Activated naive CD4-positive, alpha-beta T cell treated with anti-CD3 and anti-CD28 coated beads, Interleukin-2, amount 50 U/mL, for 72 hours (primary cell): Measurements from ENCODE around the gene NCOA7. TPM values are rescaled to one million over a fixed set of nuclear protein-coding genes. Genes with fewer than 3 reads are reported as not detected.

ENCODE experiments used
- ATAC-seq, 2 donors: fragments of 150-1000 bp; cut with Tn5 transposase; 2 replicates each; pipeline ENCODE4 v1.10.0; 2021; ENCODE audit warnings: mild to moderate bottlenecking in 2 of 2, moderate library complexity in 2 of 2
- DNase-seq, 2 donors: peaks; one replicate each; pipeline ENCODE4 v3.0.0; 2021 to 2022; ENCODE audit warnings: low spot score in 2 of 2
- H3K27ac Mint-ChIP-seq, 2 donors: one replicate each; pipeline ENCODE4 v1.8.0; 2022; ENCODE audit warnings: mild to moderate bottlenecking in 2 of 2, mixed read lengths in 2 of 2
- H3K36me3 Mint-ChIP-seq, 2 donors: one replicate each; pipeline ENCODE4 v1.8.0; 2022; ENCODE audit warnings: mixed read lengths in 2 of 2
- H3K9me3 Mint-ChIP-seq, 2 donors: one replicate each; pipeline ENCODE4 v1.8.0; 2022; ENCODE audit warnings: mixed read lengths in 2 of 2
- total RNA-seq, 2 donors: library from RNA; stranded (reverse); gene quantifications; one replicate each; pipeline ENCODE4 v1.2.3, GENCODE V29; 2022

NCOA7 gene
- total RNA-seq, 2 donors from 2014 or later: 50.8 to 58.8 TPM

DNA sequence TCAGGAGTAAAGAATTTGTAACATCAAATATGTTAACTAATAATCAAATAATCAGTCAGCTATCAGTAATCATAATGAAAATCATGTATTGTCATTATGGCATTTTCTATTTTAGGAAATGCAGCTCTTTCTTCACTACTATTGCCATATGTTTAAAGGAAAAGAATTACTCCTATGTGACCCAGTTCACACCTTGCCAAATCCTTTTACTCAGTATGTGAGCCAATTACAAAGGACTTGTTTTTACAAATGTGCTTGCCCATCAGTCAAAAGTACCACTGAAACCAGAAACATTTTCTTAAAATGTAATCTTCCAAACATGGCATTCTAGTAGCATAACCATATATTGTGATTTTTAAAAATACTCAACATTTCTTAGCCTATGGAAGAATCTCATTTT is 63.6 kb downstream of the NCOA7 start:
- DNase-seq (no peak), ATAC-seq (no peak)
- H3K27ac Mint-ChIP-seq: no peak overlapping the region
- peaks cover 7 to 19% of the 10 kb centered on the region in 2 donors for H3K36me3 Mint-ChIP-seq
- peaks cover 0 to 14% of the 10 kb centered on the region in 2 donors for H3K9me3 Mint-ChIP-seq

DNA sequence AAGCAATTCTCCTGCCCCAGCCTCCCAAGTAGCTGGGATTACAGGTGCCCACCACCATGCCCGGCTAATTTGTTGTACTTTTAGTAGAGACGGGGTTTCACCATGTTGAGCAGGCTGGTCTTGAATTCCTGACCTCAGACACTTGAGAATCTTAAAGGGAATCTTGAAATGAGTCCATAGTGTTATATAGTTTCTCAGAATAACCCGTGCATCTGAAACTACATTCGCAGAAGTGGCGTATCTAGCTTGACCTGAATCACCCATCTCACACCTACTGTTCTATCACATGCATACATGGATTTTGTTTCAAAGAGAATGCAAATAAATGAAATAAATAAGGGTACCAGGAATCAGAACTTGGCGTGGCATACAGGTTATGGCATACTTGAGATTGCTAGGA is 65.0 kb downstream of the NCOA7 start:
- H3K27ac Mint-ChIP-seq: no peak overlapping the region
- ATAC-seq: no peak
- DNase-seq: no peak

DNA sequence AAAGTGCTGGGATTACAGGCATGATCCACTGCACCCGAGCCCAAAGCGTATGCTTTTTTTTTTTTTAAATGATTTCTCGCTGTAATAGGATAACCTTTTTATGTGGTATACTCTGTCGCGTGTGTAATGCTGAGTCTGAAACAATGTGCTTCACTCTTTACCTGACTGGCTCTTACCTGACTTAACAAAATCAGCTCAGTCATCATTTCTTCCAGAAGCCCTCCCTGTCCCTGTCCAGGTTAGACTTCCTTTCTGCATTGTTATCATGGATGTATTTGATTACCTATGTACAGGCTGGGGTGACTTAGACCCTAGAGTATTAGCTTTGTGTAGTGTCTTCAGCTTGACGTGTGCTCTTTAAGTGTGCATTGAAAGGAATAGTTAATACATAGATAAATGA is 67.1 kb downstream of the NCOA7 start:
- DNase-seq (no peak), ATAC-seq (no peak)
- no peak overlapping the region for H3K27ac Mint-ChIP-seq
- peaks cover 0 to 6% of the 10 kb centered on the region in 2 donors for H3K36me3 Mint-ChIP-seq
- H3K9me3 Mint-ChIP-seq: peaks cover 0 to 4% of the 10 kb centered on the region in 2 donors

More for the DNA sequence above, 65.0 kb downstream of the NCOA7 start:
- H3K36me3 Mint-ChIP-seq: peaks cover 7 to 19% of the 10 kb centered on the region in 2 donors
- H3K9me3 Mint-ChIP-seq: peaks cover 0 to 14% of the 10 kb centered on the region in 2 donors

DNA sequence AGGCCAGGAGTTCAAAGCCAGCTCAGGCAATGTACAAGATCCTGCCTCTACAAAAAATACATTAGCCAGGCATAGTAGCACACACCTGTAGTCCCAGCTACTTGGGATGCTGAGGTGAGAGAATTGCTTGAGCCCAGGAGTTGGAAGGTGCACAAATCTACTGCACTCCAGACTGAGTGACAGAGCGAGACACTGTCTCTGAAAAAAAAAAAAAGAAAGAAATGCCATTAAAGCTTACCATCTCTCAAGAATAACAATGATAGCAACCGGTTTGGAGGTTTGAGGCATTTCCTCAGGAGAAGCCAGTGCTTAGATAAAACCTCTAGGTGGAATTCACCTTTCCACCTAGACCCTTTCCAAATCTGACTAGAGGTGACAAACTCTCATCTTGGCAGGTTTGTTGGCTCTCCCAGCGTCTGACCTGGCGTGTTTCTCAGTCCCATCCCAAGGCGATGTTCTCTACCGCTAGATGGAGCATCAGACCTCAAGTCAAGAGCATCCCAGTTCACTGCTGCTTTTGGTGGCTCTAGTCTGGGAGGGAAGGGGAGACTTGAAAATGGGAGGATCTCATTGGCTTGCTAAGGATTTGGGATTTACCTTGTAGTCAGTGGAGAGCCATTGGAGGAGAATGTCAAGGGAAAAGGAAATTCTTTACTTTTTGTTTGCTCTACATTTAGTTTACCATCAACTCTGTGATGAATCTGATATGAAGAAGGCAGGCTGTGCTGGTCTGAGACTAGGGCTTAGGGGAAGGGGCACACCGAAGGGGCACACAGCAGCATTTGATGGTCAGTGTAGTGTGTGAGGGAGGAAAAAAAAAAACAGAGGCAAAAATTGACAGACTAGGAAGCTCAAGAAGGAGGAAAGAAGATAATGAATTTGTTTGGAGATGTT is 67.9 kb downstream of the NCOA7 start:
- H3K36me3 Mint-ChIP-seq: no peaks in the 10 kb centered on the region
- ATAC-seq (peak; percentile 75 to 79), DNase-seq (peak in 1 of 2 donors; percentile 16)
- peak overlapping the region in 1 of 2 donors; percentile 13 for H3K27ac Mint-ChIP-seq
- H3K9me3 Mint-ChIP-seq: no peaks in the 10 kb centered on the region

DNA sequence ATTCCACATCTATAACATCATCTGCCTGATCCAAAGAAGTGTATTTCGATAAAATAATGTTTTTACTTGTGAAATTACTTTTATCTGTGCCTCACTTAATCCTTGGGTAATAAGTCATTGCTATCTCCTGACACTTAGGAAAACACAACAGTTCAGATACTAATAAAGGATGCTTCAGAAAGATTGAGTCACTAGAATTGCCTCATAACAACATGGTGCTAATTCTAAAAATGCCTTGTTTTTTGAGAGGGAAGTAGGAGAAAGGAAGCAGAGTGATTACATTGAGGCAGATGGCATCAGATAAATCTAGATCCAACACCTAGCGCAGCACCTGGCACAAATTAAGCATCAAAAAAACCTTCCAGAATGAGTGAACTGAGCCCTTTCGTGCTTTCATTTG is 69.0 kb downstream of the NCOA7 start:
- no peaks in the 10 kb centered on the region for H3K9me3 Mint-ChIP-seq
- ATAC-seq (no peak), DNase-seq (no peak)
- no peaks in the 10 kb centered on the region for H3K36me3 Mint-ChIP-seq
- no peak overlapping the region for H3K27ac Mint-ChIP-seq

DNA sequence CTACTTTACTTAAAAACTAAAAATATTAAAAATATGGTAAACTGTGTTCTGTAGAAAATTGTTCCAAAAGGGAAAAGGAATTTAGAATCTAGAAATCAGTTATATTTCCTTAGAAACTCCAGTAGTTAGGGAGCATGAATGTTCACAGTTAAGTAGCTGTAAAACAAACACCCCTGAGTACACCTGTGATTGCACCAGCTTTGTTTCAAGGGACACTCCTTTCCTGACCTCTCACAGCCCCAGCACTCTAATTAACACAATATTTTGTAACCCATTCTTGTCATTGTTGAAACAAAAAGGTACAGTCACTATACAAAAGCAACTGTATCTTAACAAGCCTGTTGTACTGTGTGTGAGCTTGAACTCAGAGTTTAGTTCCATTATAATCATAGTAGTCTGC is 72.3 kb downstream of the NCOA7 start:
- DNase-seq (no peak), ATAC-seq (no peak)
- Mint-ChIP-seq H3K36me3 (no peaks in the 10 kb centered on the region), H3K27ac (no peak overlapping the region), H3K9me3 (no peaks in the 10 kb centered on the region)

DNA sequence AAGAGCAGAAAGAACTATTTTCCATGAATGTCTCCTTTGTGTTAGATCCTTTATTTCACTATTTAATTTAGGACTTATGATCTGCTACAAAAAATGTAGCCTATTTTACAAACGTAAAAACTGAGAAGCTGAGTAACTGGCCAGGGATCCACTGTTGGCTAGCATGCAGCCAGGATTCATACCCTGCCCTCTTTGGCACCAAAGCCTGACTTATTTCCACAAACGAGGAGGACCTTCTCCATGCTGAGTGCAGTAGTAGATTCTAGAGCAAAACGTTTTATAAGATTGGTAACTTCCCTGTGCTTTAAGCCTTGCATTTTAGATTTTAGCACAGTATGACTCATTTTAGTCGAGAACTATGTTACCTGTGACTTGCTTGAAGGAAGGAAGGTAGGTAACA is 74.3 kb downstream of the NCOA7 start:
- no peak for DNase-seq
- no peaks in the 10 kb centered on the region for H3K9me3 Mint-ChIP-seq
- H3K36me3 Mint-ChIP-seq: no peaks in the 10 kb centered on the region
- no peak for ATAC-seq
- no peak overlapping the region for H3K27ac Mint-ChIP-seq

DNA sequence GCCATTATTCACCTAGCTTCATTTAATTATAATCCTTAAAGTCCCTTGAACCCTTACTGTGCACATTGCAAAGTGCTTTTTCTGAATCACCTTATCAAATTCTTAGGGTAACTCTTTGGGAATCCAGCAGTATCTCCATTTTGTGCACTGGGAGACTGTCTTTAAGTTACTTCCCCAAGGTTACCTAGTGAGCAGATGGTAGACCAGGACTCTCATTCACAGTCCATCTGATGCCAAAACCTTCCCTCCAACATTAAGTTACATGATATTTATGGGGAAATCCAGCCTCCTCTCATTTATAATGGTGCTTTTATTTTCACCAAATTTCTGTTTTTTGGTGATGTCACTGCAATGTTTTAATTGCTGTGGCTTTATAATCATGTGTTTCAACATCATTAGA is 75.7 kb downstream of the NCOA7 start:
- DNase-seq (no peak), ATAC-seq (no peak)
- Mint-ChIP-seq H3K27ac (no peak overlapping the region), H3K9me3 (no peaks in the 10 kb centered on the region), H3K36me3 (no peaks in the 10 kb centered on the region)

DNA sequence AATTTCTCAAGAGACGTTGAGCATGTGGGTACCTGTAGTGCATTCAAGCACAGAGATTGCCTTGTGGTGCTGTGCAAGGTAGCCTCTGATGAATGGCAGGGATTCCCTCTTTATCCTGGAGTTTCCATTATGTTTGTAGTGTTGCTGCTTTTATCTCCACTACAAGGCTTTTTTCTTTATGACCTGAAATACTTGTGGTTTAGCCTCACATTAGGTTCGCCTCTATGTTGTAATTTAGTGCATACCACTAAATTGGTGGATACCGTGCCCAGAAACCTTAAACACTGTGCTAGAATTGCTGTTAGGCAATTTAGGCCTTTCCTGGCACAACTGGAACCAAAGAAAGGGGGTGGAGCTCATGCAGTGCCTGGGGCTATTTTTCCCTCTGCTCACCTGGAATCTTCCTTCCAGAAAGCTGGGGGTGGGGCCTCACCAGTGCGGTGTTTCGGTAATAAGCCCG is 76.8 kb downstream of the NCOA7 start:
- no peak overlapping the region for H3K27ac Mint-ChIP-seq
- no peaks in the 10 kb centered on the region for H3K36me3 Mint-ChIP-seq
- no peak for ATAC-seq

DNA sequence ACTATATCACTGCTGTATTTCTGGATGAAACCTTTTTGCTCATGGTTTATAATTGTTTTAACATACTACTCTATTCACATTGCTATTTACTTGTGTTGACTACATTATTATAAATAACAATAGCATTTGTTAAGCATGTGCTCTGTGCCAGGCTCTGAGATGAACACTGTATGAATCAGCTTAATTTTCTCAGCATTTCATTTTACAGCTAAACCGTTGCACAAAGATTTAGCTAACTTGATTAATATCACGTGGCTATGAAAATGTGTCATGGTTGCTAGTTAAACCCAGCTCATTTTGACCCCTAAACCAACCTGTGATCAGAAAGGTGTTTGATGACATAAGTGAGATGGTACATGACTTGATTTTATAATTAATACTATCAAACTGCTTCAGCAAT is 77.5 kb downstream of the NCOA7 start:
- ATAC-seq (no peak), DNase-seq (no peak)
- Mint-ChIP-seq H3K36me3 (no peaks in the 10 kb centered on the region), H3K9me3 (no peaks in the 10 kb centered on the region), H3K27ac (no peak overlapping the region)

More for the DNA sequence above, 76.8 kb downstream of the NCOA7 start:
- no peak for DNase-seq
- no peaks in the 10 kb centered on the region for H3K9me3 Mint-ChIP-seq

DNA sequence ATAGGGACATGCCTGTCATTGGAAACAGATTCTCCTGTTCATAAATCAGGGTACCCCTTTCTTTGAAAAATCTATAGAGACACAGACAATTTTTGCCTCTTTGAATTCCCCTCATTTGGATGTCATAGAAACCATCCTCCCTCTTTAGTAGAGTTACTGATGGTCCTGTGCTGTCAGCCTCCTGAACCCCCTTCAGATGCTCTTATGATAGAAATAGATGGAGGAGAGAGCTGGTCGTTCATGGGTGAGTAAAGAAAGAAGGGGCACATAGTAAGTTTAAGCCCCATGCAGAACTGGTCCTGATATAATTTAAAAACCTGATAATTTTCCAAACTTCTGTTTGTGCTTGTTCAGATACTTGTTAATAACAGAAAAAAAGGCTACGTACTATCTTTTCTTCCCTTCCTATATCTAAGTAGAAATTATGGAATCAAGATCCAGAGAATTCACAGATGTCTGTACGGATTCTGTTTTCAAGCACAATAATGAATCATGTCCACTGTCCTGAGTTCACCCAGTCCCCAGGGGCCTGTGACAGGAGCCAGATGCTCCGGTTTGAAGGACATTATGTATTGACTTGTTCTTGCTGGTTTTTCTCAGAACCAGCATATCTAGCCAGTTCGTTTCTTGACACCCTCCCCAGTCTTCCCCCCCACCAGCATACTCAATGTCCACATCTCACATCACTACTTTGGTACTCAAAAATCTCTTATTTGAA is 78.1 kb downstream of the NCOA7 start:
- Mint-ChIP-seq H3K9me3 (no peaks in the 10 kb centered on the region), H3K27ac (no peak overlapping the region)

DNA sequence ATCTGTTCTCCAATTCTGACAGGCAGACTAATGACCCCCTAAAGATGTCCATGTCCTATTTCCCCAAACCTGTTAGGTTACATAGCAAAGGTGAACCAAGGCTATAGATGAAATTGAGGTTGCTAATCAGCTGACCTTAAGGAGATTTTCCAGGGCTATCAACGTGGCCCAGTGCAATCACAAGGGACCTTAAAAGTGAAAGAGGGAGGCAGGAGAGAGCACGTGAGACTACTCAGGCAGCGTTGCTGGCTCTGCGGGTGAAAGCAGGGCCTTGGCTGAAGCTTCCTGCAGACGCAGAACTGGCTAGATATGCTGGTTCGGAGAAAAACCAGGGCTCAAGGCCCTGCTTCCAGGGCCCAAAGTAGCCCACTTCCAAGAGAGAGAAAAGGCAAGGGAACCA is 78.7 kb downstream of the NCOA7 start:
- Mint-ChIP-seq H3K9me3 (no peaks in the 10 kb centered on the region), H3K27ac (no peak overlapping the region), H3K36me3 (no peaks in the 10 kb centered on the region)
- no peak for ATAC-seq
- no peak for DNase-seq

More for the DNA sequence above, 78.1 kb downstream of the NCOA7 start:
- DNase-seq: no peak
- H3K36me3 Mint-ChIP-seq: no peaks in the 10 kb centered on the region
- ATAC-seq: no peak

DNA sequence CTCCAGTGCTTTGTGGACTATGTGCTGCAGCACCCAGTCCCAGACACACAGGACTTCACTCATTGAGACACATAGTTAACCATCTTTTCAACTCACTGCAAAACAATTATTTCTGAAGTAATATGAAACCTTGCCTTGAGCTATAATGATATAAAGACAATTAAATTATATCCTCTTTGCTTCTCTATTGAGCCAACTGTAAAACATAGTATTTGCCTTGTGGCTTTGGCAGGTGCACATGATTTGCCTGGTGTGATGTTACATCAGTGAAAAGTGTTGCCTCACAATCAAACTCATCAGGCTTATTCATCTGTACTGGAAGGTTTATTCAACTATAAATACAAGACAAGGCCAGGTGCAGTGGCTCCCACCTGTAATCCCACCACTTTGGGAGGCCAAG is 80.6 kb downstream of the NCOA7 start:
- ATAC-seq (no peak), DNase-seq (no peak)
- Mint-ChIP-seq H3K27ac (no peak overlapping the region), H3K36me3 (peaks cover 7 to 9% of the 10 kb centered on the region in 2 donors), H3K9me3 (no peaks in the 10 kb centered on the region)

DNA sequence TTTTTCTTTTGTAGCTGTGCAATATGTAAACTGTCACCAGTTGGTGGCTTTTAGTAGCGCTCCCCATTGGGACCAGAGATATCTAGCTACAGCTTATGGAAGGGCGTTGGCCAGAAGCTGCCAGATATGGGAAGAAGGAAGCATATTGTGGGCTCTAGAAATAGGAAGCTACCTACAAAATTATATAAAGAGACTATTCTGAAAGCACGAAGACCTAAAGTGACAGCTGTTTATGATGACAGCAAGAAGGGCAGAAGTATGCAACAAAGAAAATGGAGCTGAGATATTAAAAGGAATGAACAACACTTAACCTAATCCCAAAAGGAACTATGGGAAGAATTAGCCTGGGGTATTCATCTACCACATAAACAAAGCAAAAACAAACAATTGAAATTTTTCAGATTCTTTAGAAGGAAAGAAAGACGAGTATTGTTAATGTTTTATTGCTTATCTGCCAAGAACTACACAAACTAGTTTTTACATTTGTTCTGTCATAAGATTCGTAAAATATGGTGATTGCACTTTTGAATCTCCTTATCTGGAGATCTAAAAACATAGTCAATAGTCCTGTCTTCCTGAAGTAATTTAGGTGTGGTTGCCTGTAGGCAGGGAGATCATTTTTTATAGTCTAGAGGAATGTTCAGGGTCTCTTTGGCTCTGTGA is 81.6 kb downstream of the NCOA7 start:
- ATAC-seq (no peak), DNase-seq (no peak)
- Mint-ChIP-seq H3K9me3 (no peaks in the 10 kb centered on the region), H3K36me3 (peaks cover 7 to 11% of the 10 kb centered on the region in 2 donors), H3K27ac (peak overlapping the region in 1 of 2 donors; percentile 31)

DNA sequence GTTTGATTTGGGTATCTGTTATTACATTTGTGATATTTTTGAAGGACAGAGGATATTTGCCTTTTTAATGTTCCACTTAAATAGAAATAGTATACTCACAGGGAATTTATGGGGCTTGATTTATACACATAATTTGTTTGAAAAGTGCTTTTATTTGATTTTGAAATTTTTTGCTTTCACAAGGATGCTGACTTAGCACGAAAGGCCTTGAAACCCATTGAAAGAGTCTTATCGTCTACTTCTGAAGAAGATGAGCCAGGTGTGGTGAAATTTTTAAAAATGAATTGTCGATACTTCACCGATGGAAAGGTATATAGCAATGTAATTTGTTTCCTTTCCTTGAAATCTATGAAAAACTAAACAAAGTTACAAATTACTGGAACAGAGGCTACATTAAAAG is 91.5 kb downstream of the NCOA7 start:
- peaks cover 0 to 6% of the 10 kb centered on the region in 2 donors for H3K36me3 Mint-ChIP-seq
- DNase-seq: no peak

DNA sequence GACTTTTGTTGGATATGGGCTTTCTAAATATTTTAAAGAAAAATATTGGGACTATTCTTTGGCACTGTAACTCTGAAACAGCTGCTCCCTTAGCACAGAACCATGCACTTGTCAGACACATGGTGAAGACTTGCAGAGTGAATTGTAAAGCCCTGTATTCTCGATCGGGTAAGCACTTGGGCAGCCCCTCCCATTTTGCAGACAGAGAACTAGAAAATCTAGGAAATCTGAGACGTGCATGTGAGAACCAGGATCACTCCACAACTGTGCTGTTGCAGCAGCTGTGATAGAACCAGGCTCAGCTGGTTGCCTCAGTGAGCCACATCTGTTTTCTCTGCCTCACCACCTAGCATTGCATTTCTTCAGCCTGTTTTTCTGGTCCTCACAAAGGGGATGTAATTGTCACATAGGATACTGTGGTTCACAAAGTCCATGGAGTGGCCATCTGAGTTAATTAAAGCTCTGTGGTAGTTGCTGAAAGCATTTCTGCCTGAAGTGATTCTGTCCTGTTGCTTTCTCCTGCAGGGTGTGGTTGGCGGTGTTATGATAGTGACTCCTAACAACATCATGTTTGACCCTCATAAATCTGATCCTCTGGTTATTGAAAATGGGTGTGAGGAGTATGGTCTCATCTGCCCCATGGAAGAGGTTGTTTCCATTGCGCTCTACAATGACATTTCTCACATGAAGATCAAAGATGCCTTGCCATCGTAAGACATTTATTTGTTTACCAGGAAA is 94.0 kb downstream of the NCOA7 start:
- ATAC-seq (no peak), DNase-seq (no peak)
- H3K27ac Mint-ChIP-seq: no peak overlapping the region
- no peaks in the 10 kb centered on the region for H3K9me3 Mint-ChIP-seq
- no peaks in the 10 kb centered on the region for H3K36me3 Mint-ChIP-seq

More for the DNA sequence above, 91.5 kb downstream of the NCOA7 start:
- ATAC-seq: no peak
- H3K9me3 Mint-ChIP-seq: no peaks in the 10 kb centered on the region
- no peak overlapping the region for H3K27ac Mint-ChIP-seq
